Measurements from ENCODE around the gene ANKS1A. TPM values are rescaled to one million over a fixed set of nuclear protein-coding genes. Genes with fewer than 3 reads are reported as not detected.

Gene ANKS1A
- total RNA-seq, 1 experiment from 2014 or later: 26.5 TPM

DNA sequence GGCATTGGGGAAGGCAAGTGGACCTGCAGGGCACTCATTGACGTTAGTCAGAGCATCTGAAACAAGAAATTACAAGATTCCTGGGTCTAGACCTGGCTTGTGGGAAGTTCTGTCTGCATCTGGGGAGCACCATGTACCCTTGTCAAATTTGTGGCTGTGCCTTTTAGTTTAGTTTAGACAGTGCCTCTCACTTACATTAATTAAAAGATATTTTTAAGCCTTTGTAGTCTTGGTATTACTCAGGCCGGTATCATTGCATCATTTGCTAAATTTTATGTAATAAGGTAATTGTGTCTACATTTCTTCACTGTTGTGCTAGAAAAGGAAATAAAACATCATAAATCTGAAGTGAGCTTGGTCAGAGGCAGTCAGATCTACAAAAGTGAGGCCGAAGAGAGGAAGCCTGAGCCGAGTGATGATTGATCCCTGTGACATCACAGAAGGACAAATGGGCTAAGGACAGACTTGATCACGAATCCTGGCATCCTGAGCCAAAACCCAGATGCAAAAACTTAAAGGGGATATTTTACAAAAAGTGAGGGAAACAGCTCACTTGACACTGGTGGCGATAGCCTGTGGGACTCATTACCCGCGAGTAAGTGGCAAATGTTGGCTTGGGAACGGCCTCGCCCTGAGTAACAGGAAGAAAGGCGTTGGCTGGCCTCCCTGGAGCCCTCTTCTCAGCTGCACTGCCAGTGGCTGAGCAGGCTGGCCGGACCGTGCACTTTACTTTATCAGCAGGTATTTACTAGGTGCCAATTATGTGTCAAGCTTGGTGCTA, 145.5 kb downstream of the ANKS1A start:
- no CpG with 5 or more reads among the region's 13 CpGs for WGBS (ENCODE audit: extremely low coverage, insufficient read length, low lambda C conversion rate)
- Histone ChIP-seq H3K23me2 (ENCODE audit: insufficient read length, low read depth, low read length, poor library complexity, severe bottlenecking) (no peaks in the 10 kb centered on the region), H3K18ac (ENCODE audit: insufficient read length, low read depth, low read length) (no peak overlapping the region), H2AFZ (ENCODE audit: low read length) (no peak overlapping the region), H2BK20ac (ENCODE audit: low read depth, low read length, poor library complexity, severe bottlenecking) (no peak overlapping the region), H3K79me2 (ENCODE audit: insufficient read depth, low read length) (no peaks in the 10 kb centered on the region), H3K4me1 (ENCODE audit: insufficient read depth, low read length) (peaks cover 26% of the 10 kb centered on the region), H4K8ac (replicated peaks; ENCODE audit: insufficient read length, low read depth, low read length) (no peak overlapping the region), H4K20me1 (ENCODE audit: control insufficient read depth, insufficient read depth, insufficient read length) (no peaks in the 10 kb centered on the region), H3K56ac (ENCODE audit: insufficient read length, low read depth, low read length) (no peak overlapping the region), H3K9ac (ENCODE audit: extremely low read depth, insufficient read length, low read length) (no peak overlapping the region), H3K23ac (ENCODE audit: insufficient read length, low read depth, low read length) (no peak overlapping the region), H3K4ac (ENCODE audit: low read depth, low read length) (no peak overlapping the region), H3K27me3 (ENCODE audit: insufficient read depth, low read length) (no peaks in the 10 kb centered on the region), H3K14ac (ENCODE audit: insufficient read depth, low read length) (no peak overlapping the region), H2BK15ac (ENCODE audit: low read depth, low read length) (no peak overlapping the region), H3K9me3 (ENCODE audit: control insufficient read depth, low read depth, low read length) (no peaks in the 10 kb centered on the region), H4K91ac (ENCODE audit: insufficient read length, low read depth, low read length) (no peak overlapping the region), H3K79me1 (ENCODE audit: insufficient read depth, low read depth, low read length, poor library complexity, severe bottlenecking) (no peaks in the 10 kb centered on the region), H3T11ph (ENCODE audit: low read length) (no peak overlapping the region), H2BK120ac (ENCODE audit: low read depth, low read length, poor library complexity, severe bottlenecking) (no peak overlapping the region), H3K27ac (ENCODE audit: insufficient read length, low read depth, low read length) (no peak overlapping the region), H2BK5ac (ENCODE audit: insufficient read length, low read length) (no peak overlapping the region), H3K4me2 (ENCODE audit: insufficient read depth, insufficient read length, low read length) (no peak overlapping the region), H2BK12ac (ENCODE audit: insufficient read length, low read depth, low read length) (no peak overlapping the region), H4K5ac (ENCODE audit: insufficient read length, low read depth, low read length) (no peak overlapping the region), H2AK5ac (ENCODE audit: insufficient read length, low read length) (no peak overlapping the region)
- Mint-ChIP-seq H3K27me3 (ENCODE audit: low read depth) (no peaks in the 10 kb centered on the region), H3K4me1 (peaks cover 54 to 56% of the 10 kb centered on the region in 2 experiments), H3K27ac (peak overlapping the region in 1 of 3 experiments; percentile 59; a peak in 2 of 7 replicates), H3K9me3 (no peaks in the 10 kb centered on the region), H3K4me3 (no peak overlapping the region), H3K36me3 (ENCODE audit: insufficient read depth in 1 of 3, low read depth in 3 of 3) (peaks cover 0 to 5% (median 2%) of the 10 kb centered on the region in 3 experiments; a peak in 3 of 7 replicates)
- TF ChIP-seq, protein P1, sequence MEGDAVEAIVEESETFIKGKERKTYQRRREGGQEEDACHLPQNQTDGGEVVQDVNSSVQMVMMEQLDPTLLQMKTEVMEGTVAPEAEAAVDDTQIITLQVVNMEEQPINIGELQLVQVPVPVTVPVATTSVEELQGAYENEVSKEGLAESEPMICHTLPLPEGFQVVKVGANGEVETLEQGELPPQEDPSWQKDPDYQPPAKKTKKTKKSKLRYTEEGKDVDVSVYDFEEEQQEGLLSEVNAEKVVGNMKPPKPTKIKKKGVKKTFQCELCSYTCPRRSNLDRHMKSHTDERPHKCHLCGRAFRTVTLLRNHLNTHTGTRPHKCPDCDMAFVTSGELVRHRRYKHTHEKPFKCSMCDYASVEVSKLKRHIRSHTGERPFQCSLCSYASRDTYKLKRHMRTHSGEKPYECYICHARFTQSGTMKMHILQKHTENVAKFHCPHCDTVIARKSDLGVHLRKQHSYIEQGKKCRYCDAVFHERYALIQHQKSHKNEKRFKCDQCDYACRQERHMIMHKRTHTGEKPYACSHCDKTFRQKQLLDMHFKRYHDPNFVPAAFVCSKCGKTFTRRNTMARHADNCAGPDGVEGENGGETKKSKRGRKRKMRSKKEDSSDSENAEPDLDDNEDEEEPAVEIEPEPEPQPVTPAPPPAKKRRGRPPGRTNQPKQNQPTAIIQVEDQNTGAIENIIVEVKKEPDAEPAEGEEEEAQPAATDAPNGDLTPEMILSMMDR (conservative IDR thresholded peaks at IDR 0.05): no peak
- DNase-seq: peak; percentile 26

Data from H9 (cell line).